Esophagus squamous epithelium (tissue), 5 donors: ENCODE measurements around the gene TOP2B. TPM values are rescaled to one million over a fixed set of nuclear protein-coding genes. Genes with fewer than 3 reads are reported as not detected.

Experiments used
- DNase-seq: peaks from one replicate; lab custom pipeline; 2025; lab: John Stamatoyannopoulos, UW
- H3K27ac ChIP-seq, 4 donors: fragments of 200-600 bp; sonication (generic); one replicate each; pipeline ENCODE4 v1.5.1; 2016 to 2019; ENCODE audit warnings: mild to moderate bottlenecking in 1 of 4
- H3K27me3 ChIP-seq, 4 donors: fragments of 200-600 bp; sonication (generic); 1 replicate in 3 of 4; 2 replicates in 1 of 4; pipeline versions ENCODE4 v1.5.1 to v1.6.0; 2017 to 2021; ENCODE audit warnings: antibody characterized with exemption in 1 of 4
- H3K36me3 ChIP-seq, 3 donors: fragments of 200-600 bp; sonication (generic); one replicate each; pipeline ENCODE4 v1.5.1; 2016 to 2019
- H3K4me1 ChIP-seq, 3 donors: fragments of 200-600 bp; sonication (generic); one replicate each; pipeline ENCODE4 v1.5.1; 2017 to 2019
- H3K4me3 ChIP-seq, 4 donors: fragments of 200-600 bp; sonication (generic); 1 replicate in 3 of 4; 2 replicates in 1 of 4; pipeline ENCODE4 v1.5.1; 2016 to 2019; ENCODE audit warnings: mild to moderate bottlenecking in 2 of 4, moderate library complexity in 1 of 4
- H3K9me3 ChIP-seq, 3 donors: fragments of 200-600 bp; sonication (generic); one replicate each; pipeline ENCODE4 v1.5.1; 2016 to 2019
- POLR2A ChIP-seq, 4 donors: fragments of 450-650 bp; IDR thresholded peaks; one replicate each; pipeline ENCODE4 v1.6.1; 2017; ENCODE audit warnings: antibody characterized with exemption in 4 of 4, mild to moderate bottlenecking in 4 of 4, moderate library complexity in 3 of 4
- WGBS, 2 donors: methylation state at CpG; one replicate each; pipeline ENCODE4 v1.1.5; 2018; 5-methylcytosine and 5-hydroxymethylcytosine counted together
- intact Hi-C: fragments of 100-400 bp; cut with DNase I; formaldehyde crosslinking; loops from one replicate; pipeline ENCODE4 v1.15.0; 2022
- total RNA-seq, 4 donors: library from RNA; depleted of rRNA; stranded (reverse); fragments of >200 nt; gene quantifications; one replicate each; pipeline ENCODE4 v1.1.0, GENCODE V29; 2016
- TF ChIP-seq, protein P1 (sequence below), 6 experiments: fragments of 450-650 bp in 4 of 6; fragments of 200-600 bp in 2 of 6; sonication (generic) in 2 of 6; IDR thresholded peaks; one replicate each; pipeline ENCODE4 v1.5.1; 2016 to 2019; ENCODE audit warnings: antibody characterized with exemption in 6 of 6, mild to moderate bottlenecking in 4 of 6, moderate library complexity in 4 of 6
- donor health status: DM: yes; HTN: yes; CAD: no.

The TOP2B gene
- total RNA-seq, 4 donors from 2014 or later = 47.6 to 89.8 (median 67.4) TPM

GRCh38 chr3:25655659-25656058, 9.0 kb downstream of the TOP2B start:
- TF ChIP-seq, protein P1, sequence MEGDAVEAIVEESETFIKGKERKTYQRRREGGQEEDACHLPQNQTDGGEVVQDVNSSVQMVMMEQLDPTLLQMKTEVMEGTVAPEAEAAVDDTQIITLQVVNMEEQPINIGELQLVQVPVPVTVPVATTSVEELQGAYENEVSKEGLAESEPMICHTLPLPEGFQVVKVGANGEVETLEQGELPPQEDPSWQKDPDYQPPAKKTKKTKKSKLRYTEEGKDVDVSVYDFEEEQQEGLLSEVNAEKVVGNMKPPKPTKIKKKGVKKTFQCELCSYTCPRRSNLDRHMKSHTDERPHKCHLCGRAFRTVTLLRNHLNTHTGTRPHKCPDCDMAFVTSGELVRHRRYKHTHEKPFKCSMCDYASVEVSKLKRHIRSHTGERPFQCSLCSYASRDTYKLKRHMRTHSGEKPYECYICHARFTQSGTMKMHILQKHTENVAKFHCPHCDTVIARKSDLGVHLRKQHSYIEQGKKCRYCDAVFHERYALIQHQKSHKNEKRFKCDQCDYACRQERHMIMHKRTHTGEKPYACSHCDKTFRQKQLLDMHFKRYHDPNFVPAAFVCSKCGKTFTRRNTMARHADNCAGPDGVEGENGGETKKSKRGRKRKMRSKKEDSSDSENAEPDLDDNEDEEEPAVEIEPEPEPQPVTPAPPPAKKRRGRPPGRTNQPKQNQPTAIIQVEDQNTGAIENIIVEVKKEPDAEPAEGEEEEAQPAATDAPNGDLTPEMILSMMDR (IDR thresholded peaks at IDR 0.05) = no peak
- no peak for TF ChIP-seq POLR2A (IDR thresholded peaks at IDR 0.05)
- Histone ChIP-seq H3K4me3 (no peak overlapping the region), H3K27ac (no peak overlapping the region), H3K9me3 (no peaks in the 10 kb centered on the region), H3K27me3 (no peaks in the 10 kb centered on the region), H3K4me1 (peaks cover 0 to 83% (median 5%) of the 10 kb centered on the region in 3 donors), H3K36me3 (no peaks in the 10 kb centered on the region)
- WGBS, 2 donors = 85 to 88% methylated on average over 2 of the region's 2 CpGs
- DNase-seq = no peak
- intact Hi-C loops = no loop called here

DNA sequence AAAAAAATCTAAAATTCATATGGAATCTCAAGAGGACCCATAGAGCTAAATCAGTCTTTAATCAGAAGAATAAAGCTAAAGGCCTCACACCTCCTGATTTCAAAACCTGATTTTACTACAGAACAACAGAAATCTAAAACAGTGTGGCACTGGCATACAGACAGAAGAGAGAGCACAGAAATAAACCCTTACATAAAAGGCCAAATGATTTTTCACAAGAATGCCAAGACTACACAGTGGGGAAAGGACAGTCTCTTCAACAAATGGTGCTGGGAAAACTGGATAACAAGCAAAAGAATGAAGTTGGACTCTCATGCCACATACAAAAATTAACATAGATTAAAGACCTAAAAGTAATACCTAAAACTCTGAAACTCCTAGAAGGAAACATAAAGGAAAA, 10.1 kb downstream of the TOP2B start:
- Histone ChIP-seq H3K4me1 (peaks cover 0 to 74% (median 5%) of the 10 kb centered on the region in 3 donors), H3K27ac (no peak overlapping the region), H3K4me3 (no peak overlapping the region), H3K36me3 (no peaks in the 10 kb centered on the region), H3K27me3 (no peaks in the 10 kb centered on the region), H3K9me3 (peaks cover 0 to 10% (median 0%) of the 10 kb centered on the region in 3 donors)
- intact Hi-C loops = no loop called here
- TF ChIP-seq POLR2A (IDR thresholded peaks at IDR 0.05) = no peak
- TF ChIP-seq, protein P1 (IDR thresholded peaks at IDR 0.05) = no peak
- DNase-seq = no peak

DNA sequence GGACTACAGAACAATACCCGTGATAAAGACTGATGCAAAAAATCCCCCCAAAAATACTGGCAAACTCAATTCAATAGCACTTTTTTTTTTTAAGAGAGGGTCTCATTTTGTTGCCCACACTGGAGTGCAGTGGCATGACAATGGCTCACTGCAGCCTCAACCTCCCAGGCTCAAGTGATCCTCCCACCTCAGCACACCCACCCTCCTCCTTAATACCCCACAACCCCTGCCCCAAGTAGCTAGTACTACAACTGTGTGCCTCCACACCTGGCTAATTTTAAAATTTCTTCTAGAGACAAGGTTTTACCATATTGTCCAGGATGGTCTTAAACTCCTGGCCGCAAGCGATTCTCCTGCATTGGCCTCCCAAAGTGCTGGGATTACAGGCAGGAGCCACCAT, 11.4 kb downstream of the TOP2B start:
- no peak for DNase-seq
- peaks cover 0 to 20% (median 7%) of the 10 kb centered on the region in 3 donors for H3K9me3 ChIP-seq
- no peak overlapping the region for H3K4me3 ChIP-seq
- H3K4me1 ChIP-seq = peaks cover 0 to 64% (median 0%) of the 10 kb centered on the region in 3 donors
- intact Hi-C loops = no loop called here
- WGBS, 2 donors = 86 to 87% methylated on average over 2 to 3 of the region's 3 CpGs
- no peak overlapping the region for H3K27ac ChIP-seq
- TF ChIP-seq POLR2A (IDR thresholded peaks at IDR 0.05) = no peak
- TF ChIP-seq, protein P1 (IDR thresholded peaks at IDR 0.05) = no peak
- H3K27me3 ChIP-seq = no peaks in the 10 kb centered on the region
- no peaks in the 10 kb centered on the region for H3K36me3 ChIP-seq

DNA sequence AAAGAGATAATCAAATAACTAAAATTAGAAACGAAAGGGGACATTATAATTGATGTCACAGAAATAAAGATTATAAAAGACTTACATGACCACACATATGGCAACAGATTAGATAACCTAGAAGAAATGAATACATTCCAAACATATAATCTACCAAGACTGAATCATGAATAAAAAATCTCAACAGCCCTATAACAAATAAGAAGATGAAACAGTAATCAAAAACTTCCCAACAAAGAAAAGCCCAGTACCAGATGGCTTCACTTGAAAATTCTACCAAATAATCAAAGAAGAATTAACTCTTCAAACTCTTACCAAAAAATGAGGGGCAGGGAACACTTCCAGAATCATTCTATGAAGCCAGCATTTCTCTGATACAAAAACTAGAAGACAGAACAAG, 11.8 kb downstream of the TOP2B start:
- Histone ChIP-seq H3K4me3 (no peak overlapping the region), H3K27me3 (no peaks in the 10 kb centered on the region), H3K4me1 (peaks cover 0 to 68% (median 0%) of the 10 kb centered on the region in 3 donors), H3K27ac (no peak overlapping the region), H3K36me3 (no peaks in the 10 kb centered on the region), H3K9me3 (peaks cover 0 to 20% (median 7%) of the 10 kb centered on the region in 3 donors)
- 65 to 77% methylated on average over 1 of the region's 1 CpG for WGBS, 2 donors
- intact Hi-C loops = no loop called here
- DNase-seq = no peak
- TF ChIP-seq, protein P1 (IDR thresholded peaks at IDR 0.05) = no peak
- no peak for TF ChIP-seq POLR2A (IDR thresholded peaks at IDR 0.05)

DNA sequence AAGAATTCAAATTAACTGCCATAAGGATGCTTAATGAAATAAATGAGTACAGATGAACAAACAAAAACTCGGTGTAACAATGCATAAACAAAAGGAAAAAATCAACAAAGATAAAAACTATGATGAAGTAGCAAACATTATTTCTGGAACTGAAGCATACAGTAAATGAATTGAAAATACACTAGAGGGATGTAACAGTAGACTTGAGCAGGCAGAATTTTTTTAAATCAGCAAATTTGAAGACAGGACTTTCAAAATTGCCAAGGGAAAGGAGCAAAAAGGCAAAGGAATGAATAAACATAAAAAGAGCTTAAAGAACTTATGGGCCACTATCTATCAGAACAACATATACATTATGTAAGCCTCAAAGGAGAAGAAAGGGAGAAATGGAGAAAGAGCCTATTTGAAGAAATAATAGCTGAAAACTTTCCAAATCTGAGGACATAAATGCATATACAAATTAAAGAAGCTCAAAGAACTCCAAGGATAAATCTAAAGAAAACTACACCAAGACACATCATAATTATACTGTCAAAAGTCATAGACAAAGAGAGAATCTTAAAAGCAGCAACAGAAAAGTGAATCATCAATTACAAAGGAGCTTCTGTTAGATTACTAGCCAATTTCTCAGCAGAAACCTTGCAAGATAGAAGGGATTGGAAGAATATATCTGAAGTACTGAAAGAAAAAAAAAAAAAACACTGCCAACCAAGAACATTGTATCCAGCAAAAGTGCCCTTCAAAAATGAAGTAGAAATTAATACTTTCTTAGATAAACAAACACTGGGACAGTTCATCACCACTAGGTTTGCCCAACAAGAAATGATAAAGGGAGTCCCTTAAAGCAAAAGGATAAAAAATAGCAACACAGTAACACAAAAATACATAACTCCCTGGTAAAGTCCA, 15.5 kb downstream of the TOP2B start:
- Histone ChIP-seq H3K27ac (no peak overlapping the region), H3K27me3 (no peaks in the 10 kb centered on the region), H3K4me3 (no peak overlapping the region), H3K4me1 (peaks cover 0 to 40% (median 5%) of the 10 kb centered on the region in 3 donors), H3K36me3 (peaks cover 0 to 13% (median 0%) of the 10 kb centered on the region in 3 donors), H3K9me3 (peaks cover 0 to 20% (median 7%) of the 10 kb centered on the region in 3 donors)
- no peak for DNase-seq
- intact Hi-C loops = loop anchor here (5.0 kb wide), 1 partner anchor 208 kb away; no protein-coding TSS in a partner anchor
- TF ChIP-seq, protein P1 (IDR thresholded peaks at IDR 0.05) = no peak
- no peak for TF ChIP-seq POLR2A (IDR thresholded peaks at IDR 0.05)
- WGBS, 2 donors = 85 to 91% methylated on average over 1 of the region's 1 CpG
